Cardiac muscle cell (in vitro differentiated cells and primary cell): Measurements from ENCODE around the gene TCEANC. TPM values are rescaled to one million over a fixed set of nuclear protein-coding genes. Genes with fewer than 3 reads are reported as not detected.

Source experiments
- DNase-seq, 2 donors: peaks; one replicate each; pipeline versions ENCODE4 v3.0.0 to v3.0.0-alpha.2; 2010 to 2017; ENCODE audit warnings: low read depth in 1 of 2, low spot score in 1 of 2
- H3K27ac ChIP-seq: fragments of 200-600 bp; sonication (generic); 2 replicates; pipeline ENCODE4 v1.5.1; 2016
- H3K27me3 ChIP-seq: fragments of 200-600 bp; sonication (generic); 2 replicates; pipeline ENCODE4 v1.6.0; 2016; ENCODE audit warnings: control low read depth
- H3K36me3 ChIP-seq: fragments of 200-600 bp; sonication (generic); 2 replicates; pipeline ENCODE4 v1.5.1; 2016; ENCODE audit warnings: control low read depth
- H3K4me1 ChIP-seq: fragments of 200-600 bp; sonication (generic); 2 replicates; pipeline ENCODE4 v1.8.1; 2017; ENCODE audit warnings: low read depth, mild to moderate bottlenecking, mixed run types
- H3K4me3 ChIP-seq: fragments of 200-600 bp; sonication (generic); 2 replicates; pipeline ENCODE4 v1.5.1; 2016; ENCODE audit warnings: mild to moderate bottlenecking
- H3K9me3 ChIP-seq: fragments of 200-600 bp; sonication (generic); 2 replicates; pipeline ENCODE4 v1.5.1; 2017; ENCODE audit warnings: low read depth, mild to moderate bottlenecking, control low read depth
- polyA plus RNA-seq: library from polyadenylated mRNA; unstranded; fragments of >200 nt; fragmentation: Nextera tagmentation; extraction: Ambion mirVana; gene quantifications from 2 replicates; pipeline ENCODE4 v1.2.1, GENCODE V29; 2016
- total RNA-seq: library from RNA; depleted of rRNA; stranded (reverse); fragments of >200 nt; gene quantifications from 2 replicates; pipeline ENCODE4 v1.2.3, GENCODE V29; 2016
- TF ChIP-seq, protein P1 (sequence below): IDR thresholded peaks from 2 replicates; pipeline ENCODE4 v1.5.1; 2012; ENCODE audit warnings: low read depth, mild to moderate bottlenecking, low read length

TCEANC gene
- total and polyA plus RNA-seq, 2 experiments from 2014 or later = 3.5 to 6.9 TPM

DNA sequence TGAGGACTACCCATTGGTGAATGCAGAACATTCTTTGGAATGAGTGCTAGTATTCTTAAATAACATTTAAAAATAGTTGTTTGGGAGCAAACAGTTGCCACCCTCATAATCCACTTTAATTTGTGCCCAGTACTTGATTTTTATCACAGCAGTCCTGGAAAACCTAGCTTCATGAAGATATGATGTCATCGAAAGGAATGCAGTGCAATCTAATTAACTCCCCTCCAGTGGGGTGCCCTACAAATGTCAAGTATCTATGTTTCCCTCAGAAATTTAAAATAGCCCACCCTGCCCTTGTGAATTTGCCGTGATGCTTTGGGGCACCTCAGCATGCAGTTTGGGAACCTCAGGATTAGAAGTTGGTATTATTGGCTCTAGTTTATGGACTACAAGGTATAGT lies 41.4 kb downstream of the TCEANC start:
- Histone ChIP-seq H3K4me3 (no peak overlapping the region), H3K27ac (no peak overlapping the region), H3K27me3 (no peaks in the 10 kb centered on the region), H3K4me1 (peaks cover 30% of the 10 kb centered on the region), H3K9me3 (no peaks in the 10 kb centered on the region), H3K36me3 (no peaks in the 10 kb centered on the region)
- no peak for DNase-seq
- TF ChIP-seq, protein P1, sequence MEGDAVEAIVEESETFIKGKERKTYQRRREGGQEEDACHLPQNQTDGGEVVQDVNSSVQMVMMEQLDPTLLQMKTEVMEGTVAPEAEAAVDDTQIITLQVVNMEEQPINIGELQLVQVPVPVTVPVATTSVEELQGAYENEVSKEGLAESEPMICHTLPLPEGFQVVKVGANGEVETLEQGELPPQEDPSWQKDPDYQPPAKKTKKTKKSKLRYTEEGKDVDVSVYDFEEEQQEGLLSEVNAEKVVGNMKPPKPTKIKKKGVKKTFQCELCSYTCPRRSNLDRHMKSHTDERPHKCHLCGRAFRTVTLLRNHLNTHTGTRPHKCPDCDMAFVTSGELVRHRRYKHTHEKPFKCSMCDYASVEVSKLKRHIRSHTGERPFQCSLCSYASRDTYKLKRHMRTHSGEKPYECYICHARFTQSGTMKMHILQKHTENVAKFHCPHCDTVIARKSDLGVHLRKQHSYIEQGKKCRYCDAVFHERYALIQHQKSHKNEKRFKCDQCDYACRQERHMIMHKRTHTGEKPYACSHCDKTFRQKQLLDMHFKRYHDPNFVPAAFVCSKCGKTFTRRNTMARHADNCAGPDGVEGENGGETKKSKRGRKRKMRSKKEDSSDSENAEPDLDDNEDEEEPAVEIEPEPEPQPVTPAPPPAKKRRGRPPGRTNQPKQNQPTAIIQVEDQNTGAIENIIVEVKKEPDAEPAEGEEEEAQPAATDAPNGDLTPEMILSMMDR = no peak

DNA sequence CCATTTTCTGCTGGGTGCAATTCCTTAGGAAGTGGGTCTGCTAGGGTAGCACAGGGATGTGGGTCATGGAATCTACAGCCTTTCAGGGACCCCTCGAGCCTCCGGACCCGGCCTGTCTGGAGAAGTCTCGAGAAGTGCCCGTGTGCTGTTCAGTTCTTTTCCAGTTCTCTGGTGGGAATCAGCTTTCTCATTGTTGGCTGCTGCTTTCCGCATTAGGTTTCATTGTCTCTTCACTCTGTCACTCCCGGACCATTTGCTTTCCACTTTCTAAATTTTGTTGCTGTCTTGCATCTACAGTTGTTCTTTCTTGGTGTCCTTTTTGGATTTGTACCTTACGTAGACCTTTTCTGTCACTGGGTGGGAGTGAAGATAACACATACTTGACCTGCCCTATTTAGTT lies 42.0 kb downstream of the TCEANC start:
- DNase-seq = no peak
- Histone ChIP-seq H3K4me3 (no peak overlapping the region), H3K27ac (no peak overlapping the region), H3K4me1 (peaks cover 30% of the 10 kb centered on the region), H3K36me3 (no peaks in the 10 kb centered on the region), H3K27me3 (no peaks in the 10 kb centered on the region), H3K9me3 (no peaks in the 10 kb centered on the region)
- TF ChIP-seq, protein P1 = no peak

DNA sequence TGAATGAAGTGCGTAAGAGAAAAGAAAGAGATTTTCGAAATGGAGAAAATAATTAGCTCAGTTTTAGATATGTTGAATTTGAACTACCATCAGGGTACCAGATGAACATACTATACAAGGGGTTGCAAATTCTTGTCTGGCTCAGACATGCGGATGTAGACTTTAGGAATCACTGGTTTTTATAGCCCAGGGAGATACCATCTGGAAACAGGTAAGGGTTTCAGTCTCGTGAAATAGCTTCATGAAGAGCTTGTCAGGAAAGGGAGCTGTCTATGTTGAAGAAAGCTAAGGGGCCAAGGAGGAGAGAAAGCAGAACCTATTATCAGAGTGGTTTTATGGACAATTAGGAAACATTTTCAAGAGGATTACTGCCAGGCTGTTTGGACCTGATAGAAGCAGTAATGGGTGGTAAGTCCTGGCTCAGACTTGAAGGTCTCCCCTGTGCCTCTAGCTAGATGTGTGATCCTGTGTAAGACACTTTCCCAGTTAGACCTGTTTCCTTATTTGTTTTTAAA lies 42.7 kb downstream of the TCEANC start:
- no peaks in the 10 kb centered on the region for H3K9me3 ChIP-seq
- DNase-seq = no peak
- TF ChIP-seq, protein P1 = no peak
- H3K27me3 ChIP-seq = no peaks in the 10 kb centered on the region
- H3K36me3 ChIP-seq = no peaks in the 10 kb centered on the region
- H3K27ac ChIP-seq = no peak overlapping the region
- no peak overlapping the region for H3K4me3 ChIP-seq
- peaks cover 25% of the 10 kb centered on the region for H3K4me1 ChIP-seq

DNA sequence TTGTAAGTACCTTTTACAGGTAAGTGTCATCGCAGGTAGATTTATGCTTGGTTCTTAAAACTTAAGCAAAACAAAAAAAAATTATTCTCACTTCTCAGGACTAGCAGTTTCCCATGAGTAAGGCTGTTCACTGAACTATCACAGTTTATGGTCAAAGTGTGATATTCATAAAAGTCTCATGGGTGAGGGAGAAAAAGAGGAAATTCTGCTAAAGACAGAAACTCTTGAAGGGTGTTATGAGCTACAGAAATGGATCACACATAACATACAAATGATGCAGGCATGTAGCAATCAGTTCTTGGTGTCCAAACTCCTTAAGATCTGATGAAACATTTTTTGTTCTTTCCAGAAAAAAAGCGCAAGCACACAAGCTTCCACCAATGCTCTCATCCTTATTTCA lies 44.5 kb downstream of the TCEANC start:
- no peak overlapping the region for H3K4me3 ChIP-seq
- H3K4me1 ChIP-seq = peaks cover 24% of the 10 kb centered on the region
- no peaks in the 10 kb centered on the region for H3K27me3 ChIP-seq
- TF ChIP-seq, protein P1 = no peak
- no peaks in the 10 kb centered on the region for H3K36me3 ChIP-seq
- H3K27ac ChIP-seq = no peak overlapping the region
- H3K9me3 ChIP-seq = no peaks in the 10 kb centered on the region
- no peak for DNase-seq

DNA sequence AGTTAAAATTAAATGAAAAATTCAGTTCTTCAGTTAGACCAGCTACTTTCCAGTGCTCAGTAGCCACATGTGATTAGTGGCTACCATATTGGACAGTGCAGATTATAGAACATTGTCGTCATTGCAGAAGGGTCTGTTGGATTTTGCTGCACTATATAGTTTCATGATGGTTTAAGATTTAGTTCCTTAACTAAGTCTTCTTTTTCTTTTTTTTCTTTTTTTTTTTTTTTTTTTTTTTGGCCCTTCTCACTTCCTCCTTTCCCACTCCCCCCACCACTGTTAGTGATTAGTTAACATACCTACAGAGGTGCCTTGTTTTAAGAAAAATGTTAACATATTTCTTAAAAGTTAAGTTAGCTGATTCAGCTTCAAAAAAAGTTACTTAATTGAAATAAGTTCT lies 45.0 kb downstream of the TCEANC start:
- TF ChIP-seq, protein P1 = no peak
- H3K27me3 ChIP-seq = no peaks in the 10 kb centered on the region
- H3K4me1 ChIP-seq = peaks cover 19% of the 10 kb centered on the region
- no peak overlapping the region for H3K4me3 ChIP-seq
- H3K27ac ChIP-seq = no peak overlapping the region
- H3K9me3 ChIP-seq = no peaks in the 10 kb centered on the region
- no peaks in the 10 kb centered on the region for H3K36me3 ChIP-seq
- no peak for DNase-seq

DNA sequence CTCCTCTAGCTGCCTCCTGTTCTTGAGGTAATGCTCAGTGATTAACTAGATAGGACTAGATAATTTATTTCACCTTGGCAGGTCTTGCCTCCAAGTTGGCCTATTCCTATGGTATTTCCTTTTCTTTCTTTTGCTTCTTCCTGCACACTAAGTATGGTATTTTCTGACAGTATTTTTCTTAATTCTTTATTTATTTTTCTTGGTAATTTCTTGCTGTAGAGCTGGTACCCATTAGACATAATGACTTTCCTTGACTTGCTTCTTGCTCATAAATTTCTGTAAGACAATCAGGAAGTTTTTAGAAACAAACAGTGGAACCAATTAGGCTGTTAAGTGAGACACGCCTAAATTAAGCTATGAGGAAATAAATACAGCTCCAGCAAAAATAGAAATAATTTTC lies 45.5 kb downstream of the TCEANC start:
- Histone ChIP-seq H3K27ac (no peak overlapping the region), H3K27me3 (no peaks in the 10 kb centered on the region), H3K36me3 (no peaks in the 10 kb centered on the region), H3K9me3 (no peaks in the 10 kb centered on the region), H3K4me1 (peaks cover 15% of the 10 kb centered on the region), H3K4me3 (no peak overlapping the region)
- DNase-seq = no peak
- TF ChIP-seq, protein P1 = no peak
